ENCODE measurements around the gene KDM5B.
"Not testable (repeated sequence)": the region's sequence is repeated elsewhere in the genome, so short reads cannot be mapped to it uniquely, and the experiment has no call there.

Gene KDM5B

GRCh38 chr1:202831906-202832305 lies 23.7 kb upstream of the KDM5B start:
- Histone ChIP-seq H3K4me3 (ENCODE audit: low read depth, low read length) (no peak overlapping the region), H3K9me3 (ENCODE audit: control insufficient read depth, insufficient read depth, low read depth, low read length) (no peaks in the 10 kb centered on the region), H3K36me3 (ENCODE audit: control insufficient read depth in 2 of 2, insufficient read depth in 1 of 2, low read length in 2 of 2) (no peaks in the 10 kb centered on the region), H3K27ac (ENCODE audit: extremely low read depth, low read depth, low read length) (no peak overlapping the region), H3K4me1 (ENCODE audit: control insufficient read depth, insufficient read depth, low read length) (no peaks in the 10 kb centered on the region)
- TF ChIP-seq HOXA7 (CRISPR knock-in tag; IDR thresholded peaks at IDR 0.05; ENCODE audit: borderline replicate concordance) (no peak), ZNF292 (tag by site-specific recombination; IDR thresholded peaks at IDR 0.05; ENCODE audit: borderline replicate concordance, low read depth) (no peak), KLF17 (tag by site-specific recombination; IDR thresholded peaks at IDR 0.05) (no peak), ZNF184 (tag by site-specific recombination; IDR thresholded peaks at IDR 0.05) (no peak), YY1 (tag by site-specific recombination; IDR thresholded peaks at IDR 0.05) (no peak), ZNF777 (tag by site-specific recombination; IDR thresholded peaks at IDR 0.05; ENCODE audit: borderline replicate concordance) (no peak), HOXD13 (CRISPR knock-in tag; IDR thresholded peaks at IDR 0.05; ENCODE audit: borderline replicate concordance) (no peak), ZNF677 (tag by site-specific recombination; IDR thresholded peaks at IDR 0.05) (no peak), ZSCAN30 (tag by site-specific recombination; IDR thresholded peaks at IDR 0.05) (no peak), GLI2 (tag by site-specific recombination; IDR thresholded peaks at IDR 0.05; ENCODE audit: borderline replicate concordance, low read depth) (no peak), ZBTB21 (tag by site-specific recombination; IDR thresholded peaks at IDR 0.05) (no peak), ZNF211 (tag by site-specific recombination; IDR thresholded peaks at IDR 0.05; ENCODE audit: low read depth) (no peak), MEIS1 (CRISPR knock-in tag; IDR thresholded peaks at IDR 0.05; ENCODE audit: borderline replicate concordance) (no peak), ZFP3 (tag by site-specific recombination; IDR thresholded peaks at IDR 0.05; ENCODE audit: low read depth) (no peak), FEZF1 (tag by site-specific recombination; IDR thresholded peaks at IDR 0.05) (no peak), ZNF654 (tag by site-specific recombination; IDR thresholded peaks at IDR 0.05; ENCODE audit: low read depth) (no peak)
- CTCF ChIA-PET: interaction anchor here (0.6 kb wide), 1 partner anchor 232 kb away, joined by 3 read pairs; no protein-coding TSS in a partner anchor
- POLR2A ChIA-PET: no interaction called here

- H3K36me3 ChIP-seq (ENCODE audit: control insufficient read depth in 2 of 2, insufficient read depth in 1 of 2, low read length in 2 of 2); H3K4me1 ChIP-seq (ENCODE audit: control insufficient read depth, insufficient read depth, low read length); H3K4me3 ChIP-seq (ENCODE audit: low read depth, low read length); CTCF ChIA-PET; H3K27ac ChIP-seq (ENCODE audit: extremely low read depth, low read depth, low read length); H3K9me3 ChIP-seq (ENCODE audit: control insufficient read depth, insufficient read depth, low read depth, low read length); POLR2A ChIA-PET: not testable (repeated sequence)
- TF ChIP-seq ZNF394 (tag by site-specific recombination; IDR thresholded peaks at IDR 0.05; ENCODE audit: borderline replicate concordance) (peak; percentile 97), ZNF555 (tag by site-specific recombination; conservative IDR thresholded peaks at IDR 0.05) (peak; percentile 98), ZNF530 (tag by site-specific recombination; IDR thresholded peaks at IDR 0.05; ENCODE audit: low read depth) (peak; percentile 50; the same call in 1 of the 2 replicates), ZNF19 (tag by site-specific recombination; IDR thresholded peaks at IDR 0.05; ENCODE audit: low read depth) (0 out of 2 replicates have a peak, but pooled peaks have one; percentile 56), SP3 (tag by site-specific recombination; IDR thresholded peaks at IDR 0.05) (peak; percentile 17; the same call in 1 of the 2 replicates), ZXDB (tag by site-specific recombination; IDR thresholded peaks at IDR 0.05) (peak; percentile 82), ZBTB11 (tag by site-specific recombination; conservative IDR thresholded peaks at IDR 0.05; ENCODE audit: low read depth) (peak; percentile 84), ZNF558 (tag by site-specific recombination; IDR thresholded peaks at IDR 0.05) (peak; percentile 81; the same call in 1 of the 2 replicates), ZNF433 (tag by site-specific recombination; IDR thresholded peaks at IDR 0.05; ENCODE audit: low read depth) (peak; percentile 84), ZNF580 (tag by site-specific recombination; IDR thresholded peaks at IDR 0.05) (0 out of 2 replicates have a peak, but pooled peaks have one; percentile 49), ZNF518A (tag by site-specific recombination; conservative IDR thresholded peaks at IDR 0.05; ENCODE audit: low read depth) (peak; percentile 92)
These were observed 21.0 kb upstream of the KDM5B start for GRCh38 chr1:202829223-202829622.

Measured in HEK293 (cell line).